ENCODE results near the gene DCAF11.

DNA sequence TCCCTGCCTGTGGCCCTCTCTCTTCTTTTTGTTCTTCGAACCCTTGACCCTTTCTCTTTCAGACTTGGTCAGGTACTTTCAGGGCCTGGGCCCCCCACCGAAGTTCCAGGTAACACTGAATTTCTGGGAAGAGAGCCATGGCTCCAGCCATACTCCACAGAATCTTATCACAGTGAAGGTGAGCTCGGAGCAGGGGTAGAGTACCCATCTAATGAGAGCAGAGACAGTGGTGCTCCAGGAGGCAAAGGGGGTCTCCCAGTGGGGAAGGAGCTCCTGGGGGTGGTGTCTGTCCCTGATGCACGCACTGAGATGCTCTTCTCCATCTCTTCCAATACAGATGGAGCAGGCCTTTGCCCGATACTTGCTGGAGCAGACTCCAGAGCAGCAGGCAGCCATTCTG, 51.2 kb downstream of the DCAF11 start:
- no peak for TF ChIP-seq CTCF (IDR thresholded peaks at IDR 0.05)
- TF ChIP-seq POLR2A (IDR thresholded peaks at IDR 0.05): no peak

Data from uterus (tissue), 2 donors.